HG03139 (cell line): ENCODE measurements around the gene DAZAP2.
"Not testable (repeated sequence)": the region's sequence is repeated elsewhere in the genome, so short reads cannot be mapped to it uniquely, and the experiment has no call there.

Experiments used
- ATAC-seq: cut with Tn5 transposase; IDR thresholded peaks from one replicate; pipeline ENCODE4 v1.9.1; 2021; ENCODE audit not compliant: unreplicated experiment

The DAZAP2 gene

DNA sequence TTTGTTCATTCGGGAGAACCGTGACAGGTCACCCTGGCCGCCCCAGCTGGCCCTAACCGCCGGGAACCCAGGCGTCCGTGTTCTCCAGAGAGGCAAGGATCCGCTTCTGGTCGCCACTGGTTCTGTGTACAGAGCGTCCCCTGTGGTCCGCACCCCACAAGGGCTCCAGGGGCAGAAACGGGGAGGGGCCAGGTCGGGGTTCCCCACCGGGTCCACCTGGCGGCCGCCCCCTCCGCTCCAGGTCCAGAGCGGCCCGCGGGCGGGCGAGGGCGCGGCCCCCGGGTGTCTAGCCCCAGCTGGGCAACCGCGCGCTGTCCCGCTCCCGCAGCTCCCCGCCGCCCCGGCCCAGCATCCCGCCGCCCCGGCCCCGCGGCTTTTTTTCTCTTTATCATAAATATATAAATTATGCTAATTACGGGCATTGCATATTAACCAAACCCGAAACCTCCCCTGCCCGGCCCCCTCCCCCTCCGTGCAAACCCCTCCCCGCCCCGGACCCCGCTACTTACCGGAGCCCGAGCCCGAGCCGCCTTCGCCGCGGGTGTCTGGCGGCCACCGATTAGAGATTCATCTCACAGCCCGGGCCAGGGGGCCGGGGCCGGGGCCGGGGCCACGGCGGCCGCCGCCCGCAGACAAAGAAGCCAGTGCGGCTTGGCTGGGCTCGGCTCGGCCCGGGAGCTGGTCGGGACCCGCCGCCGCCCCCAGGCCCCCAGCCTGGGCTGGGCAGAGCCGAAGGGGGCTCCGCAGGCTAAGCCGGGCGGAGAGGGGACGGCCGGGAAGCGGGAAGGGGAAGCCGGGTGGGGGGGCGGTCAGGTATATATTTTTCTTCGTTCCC, 21.3 kb upstream of the DAZAP2 start:
- no peak for ATAC-seq

DNA sequence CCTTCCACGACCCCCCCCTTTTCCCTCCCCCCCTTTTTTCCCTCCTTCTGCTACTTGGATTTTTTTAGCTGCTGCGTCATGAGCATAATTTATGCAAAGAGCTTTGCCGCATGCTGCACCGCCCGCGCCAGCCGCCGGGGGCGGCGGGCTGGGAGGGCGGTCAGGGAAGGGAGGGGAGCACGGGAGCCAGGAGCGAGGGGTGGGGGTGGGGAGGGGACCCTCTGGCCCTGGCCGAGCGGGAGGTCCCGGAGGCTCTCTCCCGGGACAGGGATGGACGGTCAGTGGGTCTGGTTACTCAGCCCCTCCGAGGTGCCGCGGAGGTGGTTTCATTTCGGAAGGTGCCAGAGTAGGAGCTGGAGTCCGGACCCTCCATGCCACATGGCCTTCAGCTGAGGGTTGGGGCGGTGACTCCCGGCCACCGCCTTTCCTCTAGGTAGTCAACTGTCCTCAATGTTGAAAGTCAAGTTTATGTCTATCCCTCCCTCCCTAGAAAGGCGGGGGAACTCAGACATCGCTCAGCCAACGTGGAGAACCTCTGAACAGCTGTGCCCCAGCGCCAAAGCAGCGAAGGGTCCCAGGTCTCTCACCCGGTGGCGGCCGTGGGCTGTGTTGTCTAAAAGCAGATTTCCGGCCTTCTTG, 20.5 kb upstream of the DAZAP2 start, which contains the start of gene POU6F1:
TSS of gene POU6F1 (minus strand) at position 95 of the 639 bp plus-strand sequence. CDS start 11,226 bp downstream, outside the sequence.
- peak; percentile 61 for ATAC-seq

DNA sequence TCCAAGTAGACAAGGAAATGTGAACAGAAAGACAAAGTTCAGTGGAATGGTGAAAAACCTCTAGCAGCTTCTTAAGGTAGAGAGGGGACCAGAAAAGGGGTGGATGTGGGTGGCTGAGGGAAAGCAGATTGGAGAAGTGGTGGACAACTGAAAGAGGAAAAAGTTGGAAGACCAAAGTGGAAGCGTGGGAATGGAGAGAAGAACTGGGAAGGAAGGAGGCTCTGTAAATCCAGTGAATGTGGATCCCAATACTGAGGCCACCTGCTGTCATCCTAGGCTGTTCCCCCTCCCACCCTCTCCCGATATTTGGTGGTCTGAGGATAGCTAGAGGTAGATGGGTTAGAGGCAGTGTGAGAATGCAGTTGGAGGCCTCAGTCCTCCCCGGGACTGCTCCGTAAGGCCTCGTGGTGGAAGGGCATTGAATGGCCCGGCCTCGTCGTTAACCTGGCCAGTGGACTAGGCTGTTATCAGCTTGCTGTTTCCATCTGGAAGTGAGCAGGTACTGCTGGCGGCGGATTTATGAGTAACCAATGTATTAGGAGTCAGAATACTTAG, 19.9 kb upstream of the DAZAP2 start:
- ATAC-seq = no peak

DNA sequence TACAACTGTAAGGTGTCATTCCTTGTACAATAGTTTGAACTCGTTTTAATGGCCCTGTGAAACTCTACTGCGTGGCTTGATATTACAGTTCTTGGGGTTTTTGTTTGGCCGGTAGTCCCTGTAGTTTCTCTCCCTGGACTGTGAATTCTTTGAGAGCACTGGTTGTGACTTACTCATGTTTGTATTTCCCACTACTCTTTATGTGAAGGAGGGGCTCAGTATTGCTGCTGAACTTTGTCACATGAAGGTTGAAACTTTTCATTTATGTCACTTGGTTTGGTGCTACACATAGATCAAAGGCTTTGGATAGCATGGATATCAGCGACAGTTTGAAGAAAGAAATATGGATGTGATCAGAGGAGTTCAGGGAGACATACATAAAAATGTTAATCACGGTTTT, 19.3 kb upstream of the DAZAP2 start:
- no peak for ATAC-seq

DNA sequence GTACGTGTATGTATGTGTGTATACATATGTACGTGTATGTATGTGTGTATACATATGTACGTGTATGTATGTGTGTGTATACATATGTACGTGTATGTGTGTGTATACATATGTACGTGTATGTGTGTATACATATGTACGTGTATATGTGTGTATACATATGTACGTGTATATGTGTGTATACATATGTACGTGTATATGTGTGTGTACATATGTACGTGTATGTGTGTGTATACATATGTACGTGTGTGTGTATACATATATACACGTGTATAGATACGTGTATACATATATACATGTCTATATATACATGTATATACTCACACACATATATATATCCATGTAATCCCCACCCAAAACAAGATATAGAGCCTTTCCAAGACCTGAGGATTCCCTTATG, 18.8 kb upstream of the DAZAP2 start:
- not testable (repeated sequence) for ATAC-seq

DNA sequence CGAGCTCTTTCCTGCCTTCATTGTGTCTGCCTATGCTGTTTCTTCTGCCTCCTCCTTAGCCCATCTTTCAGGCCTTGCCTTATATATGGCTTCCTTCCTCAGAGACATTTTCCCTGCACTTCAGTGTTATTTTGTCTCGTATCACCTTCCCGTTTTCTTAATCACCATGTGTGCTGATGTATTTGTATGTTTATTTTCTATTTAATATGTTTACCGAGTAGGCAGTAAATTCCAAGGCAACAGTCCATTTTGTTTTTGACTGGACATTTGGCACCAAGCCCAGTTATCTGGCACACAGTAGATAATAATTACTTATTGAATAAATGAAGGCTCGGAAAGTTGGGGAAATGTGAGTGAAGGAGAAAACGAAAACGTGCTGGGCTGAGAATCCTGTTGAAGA, 16.2 kb upstream of the DAZAP2 start:
- ATAC-seq = no peak

DNA sequence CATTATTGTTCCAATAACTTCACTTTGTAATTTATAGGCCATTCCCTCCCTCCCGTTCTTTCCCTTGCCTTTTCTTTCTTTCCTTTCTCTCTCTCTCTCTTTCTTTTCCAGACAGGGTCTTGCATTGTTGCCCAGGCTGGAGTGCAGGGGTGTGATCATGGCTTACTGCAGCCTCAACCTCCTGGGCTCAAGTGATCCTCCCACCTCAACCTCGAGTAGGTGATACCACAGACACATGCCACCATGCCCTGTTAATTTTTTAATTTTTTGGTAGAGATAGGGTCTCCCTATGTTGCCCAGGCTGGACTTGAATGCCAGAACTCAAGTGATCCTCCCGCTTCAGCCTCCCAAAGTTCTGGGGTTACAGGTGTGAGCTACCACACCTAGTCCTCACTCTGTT, 14.0 kb upstream of the DAZAP2 start:
- ATAC-seq = no peak

DNA sequence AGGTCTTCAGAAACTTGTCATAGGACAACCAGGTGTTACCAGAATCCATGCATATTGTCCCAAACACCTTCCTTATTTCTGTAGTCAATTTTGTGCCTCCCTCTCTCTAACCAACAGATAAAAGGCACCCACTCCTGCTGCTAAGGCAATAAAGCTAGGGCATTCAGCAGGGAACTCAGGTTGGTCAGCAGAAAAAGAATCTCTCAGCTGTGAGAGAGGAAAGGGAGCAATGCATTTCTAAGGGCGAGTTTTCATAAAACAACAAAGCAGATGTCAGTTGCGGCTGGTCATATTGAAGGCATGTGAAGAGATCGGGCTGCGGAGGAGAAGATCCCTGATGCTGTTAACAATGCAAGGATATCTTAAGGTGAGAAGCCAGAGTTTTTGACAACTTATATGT, 13.4 kb upstream of the DAZAP2 start:
- no peak for ATAC-seq

DNA sequence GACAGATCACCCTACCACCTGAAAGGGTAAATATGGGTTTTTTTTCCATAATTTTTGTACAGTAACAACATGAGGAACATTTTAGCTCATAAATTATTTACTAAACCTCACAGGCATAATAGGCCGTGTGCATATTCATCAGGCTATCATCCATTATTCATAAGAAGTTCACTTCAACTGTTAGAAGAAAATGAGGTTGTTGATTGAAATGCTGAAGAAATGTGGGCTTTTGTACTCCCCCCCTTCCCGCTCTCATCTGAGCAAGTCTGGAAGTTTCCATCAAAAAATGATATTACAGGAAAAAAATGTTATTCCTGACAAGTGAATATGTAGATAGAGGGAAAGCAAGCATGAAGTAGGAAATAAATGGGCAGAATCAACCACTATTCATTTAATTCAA, 12.9 kb upstream of the DAZAP2 start:
- no peak for ATAC-seq

DNA sequence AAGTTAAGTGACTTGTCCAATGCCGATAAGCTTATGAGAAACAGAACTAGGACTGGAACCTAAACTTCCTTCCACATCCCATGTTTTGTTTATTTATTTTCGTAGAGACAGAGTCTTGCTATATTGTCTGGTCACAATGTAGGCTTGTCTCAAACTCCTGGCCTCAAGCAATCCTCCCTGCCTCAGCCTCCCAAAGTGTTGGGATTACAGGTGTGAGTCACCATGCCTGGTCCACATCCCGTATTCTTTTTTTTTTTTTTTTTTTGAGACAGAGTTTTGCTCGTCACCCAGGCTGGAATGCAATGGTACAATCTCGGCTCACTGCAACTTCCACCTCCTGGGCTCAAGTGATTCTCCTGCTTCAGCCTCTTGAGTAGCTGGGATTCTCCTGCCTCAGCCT, 11.5 kb upstream of the DAZAP2 start:
- not testable (repeated sequence) for ATAC-seq

DNA sequence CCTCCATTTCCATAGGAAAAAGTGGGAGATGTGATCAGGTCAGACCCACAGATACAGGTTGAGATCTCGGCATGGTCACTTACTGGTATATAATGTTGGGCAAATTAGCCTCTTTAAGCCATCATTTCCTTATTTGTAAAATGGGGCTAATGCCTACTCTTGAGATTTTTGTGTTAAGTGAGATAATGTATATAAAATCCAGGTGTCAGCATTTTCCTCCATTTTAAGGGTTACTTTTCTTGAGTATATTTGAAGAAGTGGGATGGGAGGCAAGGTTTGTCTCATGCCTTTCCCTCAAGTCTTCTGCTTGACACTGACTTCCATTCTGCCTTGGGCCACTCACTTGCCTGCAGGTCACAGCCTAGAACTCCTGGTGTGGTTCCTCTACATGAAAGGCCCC, 10.7 kb upstream of the DAZAP2 start:
- ATAC-seq = no peak

DNA sequence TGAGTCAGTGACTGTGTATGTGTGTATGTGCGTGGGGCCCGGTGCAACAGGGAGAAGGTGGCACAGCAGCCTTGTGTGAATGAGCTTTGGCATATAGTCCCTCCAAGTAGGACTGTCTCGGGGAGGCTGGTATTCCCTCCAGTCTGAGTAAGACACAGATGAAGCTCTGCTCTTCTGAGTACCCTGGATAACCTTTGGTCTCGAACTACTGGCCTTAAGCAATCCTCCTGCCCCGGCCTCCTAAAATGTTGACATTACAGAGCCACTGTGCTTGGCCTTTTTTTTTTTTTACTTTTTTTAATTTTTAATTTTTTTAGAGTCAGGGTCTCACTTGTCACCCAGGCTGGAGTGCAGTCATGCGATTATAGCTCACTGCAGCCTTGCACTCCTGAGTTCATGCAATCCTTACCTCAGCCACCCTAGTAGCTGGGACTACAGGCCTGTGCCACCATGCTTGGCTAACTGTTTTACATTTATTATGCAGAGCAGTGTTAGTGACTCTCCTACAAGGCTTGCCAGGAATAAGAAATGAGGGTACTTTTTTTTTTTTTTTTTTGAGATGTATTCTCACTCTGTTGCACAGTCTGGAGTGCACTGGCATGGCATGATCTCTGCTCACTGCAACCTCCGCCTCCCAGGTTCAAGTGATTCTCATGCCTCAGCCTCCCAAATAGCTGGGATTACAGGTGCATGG, 9.4 kb upstream of the DAZAP2 start:
- no peak for ATAC-seq

DNA sequence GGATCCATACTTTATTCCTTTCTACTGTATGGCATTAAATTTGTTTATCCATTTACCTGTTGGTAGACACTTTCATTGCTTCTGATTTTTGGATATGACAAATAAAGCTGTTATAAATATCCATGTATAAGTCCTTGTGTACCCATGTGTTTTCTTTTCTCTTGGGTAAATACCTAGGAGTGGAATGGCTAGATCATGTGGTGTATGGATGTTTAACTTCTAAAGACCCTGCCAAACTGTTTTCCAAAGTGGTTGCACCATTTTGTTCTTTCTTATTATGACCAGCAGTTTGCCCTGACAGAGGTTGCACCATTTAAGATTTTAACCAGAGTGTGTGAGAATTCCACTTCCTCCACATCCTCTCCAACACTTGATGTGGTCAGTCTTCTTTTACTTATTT, 6.0 kb upstream of the DAZAP2 start:
- no peak for ATAC-seq

DNA sequence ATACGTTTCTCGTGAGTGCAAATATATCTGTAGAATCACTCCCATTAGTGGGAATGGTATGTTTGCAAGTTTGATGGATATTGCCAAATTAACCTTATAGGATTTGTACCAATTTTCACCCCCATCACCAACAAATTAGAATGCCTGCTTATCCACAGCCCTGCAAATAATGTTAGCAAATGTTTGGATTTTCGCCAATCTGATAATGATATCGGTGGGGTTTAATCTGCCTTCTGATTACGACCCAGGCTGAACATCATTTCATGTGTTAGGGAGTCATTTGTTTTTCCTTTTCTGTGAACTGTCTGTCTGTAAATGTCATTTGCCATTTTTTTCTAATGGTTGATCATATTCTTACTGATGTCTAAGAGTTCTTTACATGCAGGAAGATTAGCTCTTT, 4.1 kb upstream of the DAZAP2 start:
- no peak for ATAC-seq

DNA sequence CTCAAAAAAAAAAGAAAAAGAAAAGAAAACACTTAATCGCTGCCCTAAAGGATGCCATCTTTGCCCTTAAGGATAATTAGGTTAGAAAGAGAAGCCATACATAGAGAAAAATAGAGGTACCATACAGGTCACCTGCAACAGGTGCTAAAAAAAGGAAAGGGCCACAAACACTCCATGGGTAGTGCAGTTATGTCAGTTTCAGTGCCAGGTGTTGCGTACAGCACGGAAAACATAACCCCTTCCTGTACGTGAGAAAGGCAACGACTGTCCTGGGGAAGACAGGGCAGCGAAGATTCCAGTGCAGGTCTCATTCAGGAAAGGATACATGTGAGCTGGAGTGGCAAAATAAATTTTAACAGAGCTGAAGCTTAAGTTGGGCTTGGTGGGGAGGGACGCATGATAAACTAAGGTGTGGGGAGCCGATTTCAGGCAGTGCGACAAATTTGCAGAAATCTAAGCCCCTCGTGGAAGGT, 553 bp upstream of the DAZAP2 start:
- ATAC-seq = no peak

DNA sequence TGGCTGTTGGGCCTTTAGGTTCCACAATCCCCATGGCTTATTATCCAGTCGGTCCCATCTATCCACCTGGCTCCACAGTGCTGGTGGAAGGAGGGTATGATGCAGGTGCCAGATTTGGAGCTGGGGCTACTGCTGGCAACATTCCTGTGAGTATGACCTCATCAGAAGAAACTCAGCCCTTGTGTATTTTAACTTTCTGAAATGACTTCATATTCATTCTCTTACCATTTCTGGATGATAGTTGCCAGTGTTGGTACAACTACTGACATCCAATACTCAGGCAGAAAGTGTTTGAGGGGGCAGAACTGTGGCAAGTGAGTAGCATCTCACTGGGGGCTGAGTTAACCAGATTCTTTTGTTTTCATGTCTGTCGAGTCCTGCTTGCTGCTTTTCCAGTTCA, 2.3 kb downstream of the DAZAP2 start:
- no peak for ATAC-seq

DNA sequence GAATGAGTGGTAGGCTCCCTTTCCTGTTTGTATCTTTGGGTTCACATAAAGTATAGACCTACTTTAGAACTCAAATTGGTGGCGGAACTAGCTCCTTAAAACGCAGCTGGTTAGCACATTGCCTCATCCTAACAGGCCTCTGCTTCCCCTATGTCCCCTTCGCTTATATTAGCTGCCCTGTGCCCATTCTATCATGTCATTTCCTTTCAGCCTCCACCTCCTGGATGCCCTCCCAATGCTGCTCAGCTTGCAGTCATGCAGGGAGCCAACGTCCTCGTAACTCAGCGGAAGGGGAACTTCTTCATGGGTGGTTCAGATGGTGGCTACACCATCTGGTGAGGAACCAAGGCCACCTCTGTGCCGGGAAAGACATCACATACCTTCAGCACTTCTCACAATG, 3.5 kb downstream of the DAZAP2 start:
- no peak for ATAC-seq

DNA sequence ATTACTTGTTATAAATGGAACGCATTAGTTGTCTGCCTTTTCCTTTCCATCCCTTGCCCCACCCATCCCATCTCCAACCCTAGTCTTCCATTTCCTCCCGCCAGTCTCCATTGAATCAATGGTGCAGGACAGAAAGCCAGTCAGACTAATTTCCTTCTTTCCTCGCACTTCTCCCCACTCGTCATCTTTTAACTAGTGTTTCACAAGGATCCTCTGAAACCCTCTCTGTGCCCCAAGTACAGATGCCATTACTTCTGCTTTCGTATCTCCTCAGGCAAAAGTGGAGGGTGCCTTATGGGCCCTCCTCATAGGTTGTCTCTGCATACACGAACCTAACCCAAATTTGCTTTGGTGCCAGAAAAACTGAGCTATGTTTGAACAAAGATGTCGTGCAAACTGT, 4.2 kb downstream of the DAZAP2 start:
- ATAC-seq = no peak

DNA sequence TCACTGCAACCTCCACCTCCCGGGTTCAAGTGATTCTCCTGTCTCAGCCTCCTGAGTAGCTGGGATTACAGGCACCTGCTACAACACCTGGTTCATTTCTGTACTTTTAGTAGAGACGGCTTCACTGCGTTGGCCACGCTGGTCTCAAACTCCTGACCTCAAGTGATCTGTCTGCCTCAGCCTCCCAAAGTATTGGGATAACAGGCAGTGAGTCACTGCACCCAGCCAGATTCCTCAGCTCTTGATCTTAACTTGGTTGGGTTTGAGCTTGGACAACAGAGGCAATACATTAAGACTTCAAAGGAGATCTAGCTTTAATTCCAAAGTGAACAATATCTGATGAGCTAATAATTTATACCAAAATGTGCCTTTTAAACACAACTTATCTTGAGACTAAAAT, 5.6 kb downstream of the DAZAP2 start:
- ATAC-seq = no peak

DNA sequence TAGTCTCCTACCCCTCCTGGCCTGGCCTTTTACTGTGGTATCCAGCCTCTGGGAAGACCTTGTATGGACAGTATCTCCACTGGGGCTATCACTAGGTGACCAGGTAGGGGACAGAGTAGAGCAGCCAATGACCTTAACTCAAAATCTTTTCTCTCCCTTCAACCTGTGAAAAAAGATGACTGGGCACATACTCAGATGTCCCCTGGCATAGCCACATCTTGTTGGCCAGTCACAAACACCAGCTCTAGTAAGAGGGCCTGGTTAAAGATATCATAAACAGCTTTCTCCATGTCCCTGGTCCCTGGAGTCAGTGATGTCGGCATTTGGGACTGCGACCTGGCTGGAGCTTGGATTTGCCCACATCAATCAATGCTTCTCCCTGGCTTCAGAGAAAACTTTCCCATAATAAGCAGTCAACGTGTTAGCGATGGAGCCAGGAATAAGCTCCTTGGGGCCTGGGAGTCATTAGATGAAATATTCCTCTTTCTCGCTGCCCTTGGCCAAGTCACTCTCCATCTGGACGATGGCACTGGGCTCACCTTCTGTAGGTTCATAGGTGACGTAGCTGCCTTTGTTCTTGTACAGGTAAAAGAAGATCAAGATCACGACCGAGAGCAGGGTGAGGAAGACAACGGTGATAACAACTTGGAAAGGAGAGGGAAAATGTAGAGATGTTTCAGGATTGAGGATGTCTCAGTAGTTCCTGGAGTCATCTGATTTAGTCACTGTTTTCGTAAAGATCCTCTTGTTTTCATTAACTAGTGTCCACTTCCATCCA, 7.0 kb downstream of the DAZAP2 start:
- no peak for ATAC-seq
